HG03342 (cell line): ENCODE data around the gene CACHD1.

ENCODE experiments used
- ATAC-seq: cut with Tn5 transposase; IDR thresholded peaks from one replicate; pipeline ENCODE4 v1.9.1; 2021; ENCODE audit warnings: mild to moderate bottlenecking, moderate library complexity; ENCODE audit not compliant: unreplicated experiment

CACHD1 gene

GRCh38 chr1:64545118-64545843, 75.4 kb downstream of the CACHD1 start:
- no peak for ATAC-seq

GRCh38 chr1:64546013-64546412, 76.1 kb downstream of the CACHD1 start:
- ATAC-seq: no peak

- ATAC-seq: no peak
These were observed 79.7 kb downstream of the CACHD1 start for GRCh38 chr1:64549464-64550239.

- no peak for ATAC-seq
These were observed 80.6 kb downstream of the CACHD1 start for GRCh38 chr1:64550510-64550909.

GRCh38 chr1:64550946-64551605, 81.1 kb downstream of the CACHD1 start:
- no peak for ATAC-seq

GRCh38 chr1:64553285-64553684, 83.4 kb downstream of the CACHD1 start:
- ATAC-seq: no peak

GRCh38 chr1:64555947-64556346, 86.0 kb downstream of the CACHD1 start:
- ATAC-seq: no peak

- no peak for ATAC-seq
These were observed 92.1 kb downstream of the CACHD1 start for GRCh38 chr1:64561993-64562392.

- ATAC-seq: no peak
These were observed 94.1 kb downstream of the CACHD1 start for GRCh38 chr1:64563958-64564565.

GRCh38 chr1:64564891-64565290, 95.0 kb downstream of the CACHD1 start:
- ATAC-seq: no peak

GRCh38 chr1:64567426-64568170, 97.7 kb downstream of the CACHD1 start:
- no peak for ATAC-seq

GRCh38 chr1:64568171-64568450, 98.2 kb downstream of the CACHD1 start:
- ATAC-seq: no peak

- ATAC-seq: no peak
These were observed 99.5 kb downstream of the CACHD1 start for GRCh38 chr1:64569411-64569810.

GRCh38 chr1:64570267-64570855, 100.4 kb downstream of the CACHD1 start:
- ATAC-seq: no peak

- no peak for ATAC-seq
These were observed 102.4 kb downstream of the CACHD1 start for GRCh38 chr1:64572222-64572900.

GRCh38 chr1:64574301-64574700, 104.4 kb downstream of the CACHD1 start:
- no peak for ATAC-seq

- no peak for ATAC-seq
These were observed 106.2 kb downstream of the CACHD1 start for GRCh38 chr1:64575881-64576676.

- ATAC-seq: no peak
These were observed 108.5 kb downstream of the CACHD1 start for GRCh38 chr1:64578270-64578973.

GRCh38 chr1:64579767-64580166, 109.8 kb downstream of the CACHD1 start:
- no peak for ATAC-seq
